ENCODE data around the gene RNF187.

The RNF187 gene

GRCh38 chr1:228542376-228542775 is 55.2 kb downstream of the RNF187 start:
- Histone ChIP-seq H4K20me1 (ENCODE audit: insufficient read depth, low read length) (no peaks in the 10 kb centered on the region), H3K27ac (ENCODE audit: low read length) (no peak overlapping the region), H2AFZ (ENCODE audit: low read depth, low read length) (no peak overlapping the region), H3K79me2 (ENCODE audit: insufficient read depth, low read length) (no peaks in the 10 kb centered on the region), H3K4me3 (ENCODE audit: low read depth in 1 of 2, low read length in 2 of 2) (no peak overlapping the region), H3K27me3 (ENCODE audit: insufficient read depth, low read length, poor library complexity) (no peaks in the 10 kb centered on the region), H3K9ac (ENCODE audit: low read depth, low read length) (no peak overlapping the region), H3K36me3 (ENCODE audit: insufficient read depth, low read length) (no peaks in the 10 kb centered on the region), H3K4me2 (ENCODE audit: insufficient read depth, low read length) (no peak overlapping the region), H3K9me3 (ENCODE audit: insufficient read depth, low read length, severe bottlenecking) (peaks cover 2% of the 10 kb centered on the region), H3K4me1 (ENCODE audit: insufficient read depth, low read length) (no peaks in the 10 kb centered on the region)
- ATAC-seq (ENCODE audit: insufficient read depth, low read depth) = no peak
- TF ChIP-seq CTCF (IDR thresholded peaks at IDR 0.05; ENCODE audit: borderline replicate concordance, extremely low read depth, low read length, poor library complexity, severe bottlenecking) = no peak
- TF ChIP-seq EZH2 (IDR thresholded peaks at IDR 0.05; ENCODE audit: borderline replicate concordance, low read depth, low read length, severe bottlenecking) = no peak
- no peak for DNase-seq

- Histone ChIP-seq H3K27me3 (ENCODE audit: insufficient read depth, low read length, poor library complexity) (no peaks in the 10 kb centered on the region), H3K4me2 (ENCODE audit: insufficient read depth, low read length) (no peak overlapping the region), H3K9me3 (ENCODE audit: insufficient read depth, low read length, severe bottlenecking) (no peaks in the 10 kb centered on the region), H3K4me3 (ENCODE audit: low read depth in 1 of 2, low read length in 2 of 2) (no peak overlapping the region), H4K20me1 (ENCODE audit: insufficient read depth, low read length) (no peaks in the 10 kb centered on the region), H3K9ac (ENCODE audit: low read depth, low read length) (no peak overlapping the region), H3K36me3 (ENCODE audit: insufficient read depth, low read length) (no peaks in the 10 kb centered on the region), H2AFZ (ENCODE audit: low read depth, low read length) (no peak overlapping the region), H3K4me1 (ENCODE audit: insufficient read depth, low read length) (no peaks in the 10 kb centered on the region), H3K79me2 (ENCODE audit: insufficient read depth, low read length) (no peaks in the 10 kb centered on the region), H3K27ac (ENCODE audit: low read length) (no peak overlapping the region)
- no peak for DNase-seq
- no peak for TF ChIP-seq EZH2 (IDR thresholded peaks at IDR 0.05; ENCODE audit: borderline replicate concordance, low read depth, low read length, severe bottlenecking)
- TF ChIP-seq CTCF (IDR thresholded peaks at IDR 0.05; ENCODE audit: borderline replicate concordance, extremely low read depth, low read length, poor library complexity, severe bottlenecking) = no peak
- no peak for ATAC-seq (ENCODE audit: insufficient read depth, low read depth)
These were observed 55.8 kb downstream of the RNF187 start for GRCh38 chr1:228542981-228543380.

GRCh38 chr1:228543396-228543795 is 56.2 kb downstream of the RNF187 start:
- Histone ChIP-seq H3K4me3 (ENCODE audit: low read depth in 1 of 2, low read length in 2 of 2) (no peak overlapping the region), H3K4me1 (ENCODE audit: insufficient read depth, low read length) (no peaks in the 10 kb centered on the region), H3K9ac (ENCODE audit: low read depth, low read length) (no peak overlapping the region), H4K20me1 (ENCODE audit: insufficient read depth, low read length) (no peaks in the 10 kb centered on the region), H2AFZ (ENCODE audit: low read depth, low read length) (no peak overlapping the region), H3K79me2 (ENCODE audit: insufficient read depth, low read length) (no peaks in the 10 kb centered on the region), H3K4me2 (ENCODE audit: insufficient read depth, low read length) (no peak overlapping the region), H3K27me3 (ENCODE audit: insufficient read depth, low read length, poor library complexity) (no peaks in the 10 kb centered on the region), H3K36me3 (ENCODE audit: insufficient read depth, low read length) (no peaks in the 10 kb centered on the region), H3K9me3 (ENCODE audit: insufficient read depth, low read length, severe bottlenecking) (no peaks in the 10 kb centered on the region), H3K27ac (ENCODE audit: low read length) (no peak overlapping the region)
- DNase-seq (no peak), ATAC-seq (ENCODE audit: insufficient read depth, low read depth) (no peak)
- TF ChIP-seq EZH2 (IDR thresholded peaks at IDR 0.05; ENCODE audit: borderline replicate concordance, low read depth, low read length, severe bottlenecking) = no peak
- no peak for TF ChIP-seq CTCF (IDR thresholded peaks at IDR 0.05; ENCODE audit: borderline replicate concordance, extremely low read depth, low read length, poor library complexity, severe bottlenecking)

All from DND-41 (cell line).